Stimulated activated CD8-positive, alpha-beta memory T cell treated with anti-CD3 and anti-CD28 coated beads, Interleukin-15, amount 100 ng/mL, for 1 hour (primary cell): ENCODE data around the gene CFAP161.

ENCODE experiments used
- DNase-seq: peaks from one replicate; pipeline ENCODE4 v3.0.0-alpha.2; 2020; ENCODE audit warnings: low read depth

CFAP161 gene

DNA sequence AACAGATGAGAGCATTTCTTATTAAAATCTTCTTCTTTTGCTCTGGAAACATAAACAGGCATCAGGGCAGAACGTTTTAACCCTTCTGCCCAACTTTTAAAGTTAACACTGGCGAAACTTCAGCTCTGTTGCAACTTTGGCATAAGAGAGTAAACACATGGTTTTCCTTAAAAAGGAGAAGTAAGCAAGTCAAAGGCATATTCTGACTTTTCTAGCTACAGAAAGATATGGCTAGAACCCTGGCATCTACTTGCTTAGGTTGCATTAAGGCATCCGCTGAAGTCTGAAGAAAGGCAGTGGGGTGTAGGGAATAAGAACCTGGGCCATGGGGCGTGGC, 49.3 kb downstream of the CFAP161 start:
- DNase-seq = no peak

- no peak for DNase-seq
Measured at GRCh38 chr15:81184188-81184587, 50.1 kb downstream of the CFAP161 start.

- no peak for DNase-seq
Measured at GRCh38 chr15:81185631-81186295, 51.7 kb downstream of the CFAP161 start.

DNA sequence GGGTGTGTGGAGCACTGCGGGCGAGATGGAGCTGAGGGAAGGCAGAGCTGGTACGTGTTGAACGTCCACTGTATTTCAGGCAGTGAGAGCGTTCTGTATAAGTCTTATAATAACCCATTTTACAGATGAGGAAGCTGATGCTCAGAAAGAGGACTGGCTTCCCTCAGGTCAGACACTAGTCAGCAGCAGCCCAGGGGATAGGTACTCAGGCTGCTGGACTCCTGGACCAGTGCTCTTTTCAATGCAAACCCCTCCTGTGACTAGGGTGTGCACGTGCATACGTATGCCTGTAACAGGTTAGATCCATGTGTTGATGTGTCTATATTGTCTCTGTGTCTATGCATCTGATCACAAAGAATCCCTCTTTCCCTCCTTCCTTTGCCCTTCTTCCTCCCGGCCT, 54.3 kb downstream of the CFAP161 start:
- DNase-seq = no peak

DNA sequence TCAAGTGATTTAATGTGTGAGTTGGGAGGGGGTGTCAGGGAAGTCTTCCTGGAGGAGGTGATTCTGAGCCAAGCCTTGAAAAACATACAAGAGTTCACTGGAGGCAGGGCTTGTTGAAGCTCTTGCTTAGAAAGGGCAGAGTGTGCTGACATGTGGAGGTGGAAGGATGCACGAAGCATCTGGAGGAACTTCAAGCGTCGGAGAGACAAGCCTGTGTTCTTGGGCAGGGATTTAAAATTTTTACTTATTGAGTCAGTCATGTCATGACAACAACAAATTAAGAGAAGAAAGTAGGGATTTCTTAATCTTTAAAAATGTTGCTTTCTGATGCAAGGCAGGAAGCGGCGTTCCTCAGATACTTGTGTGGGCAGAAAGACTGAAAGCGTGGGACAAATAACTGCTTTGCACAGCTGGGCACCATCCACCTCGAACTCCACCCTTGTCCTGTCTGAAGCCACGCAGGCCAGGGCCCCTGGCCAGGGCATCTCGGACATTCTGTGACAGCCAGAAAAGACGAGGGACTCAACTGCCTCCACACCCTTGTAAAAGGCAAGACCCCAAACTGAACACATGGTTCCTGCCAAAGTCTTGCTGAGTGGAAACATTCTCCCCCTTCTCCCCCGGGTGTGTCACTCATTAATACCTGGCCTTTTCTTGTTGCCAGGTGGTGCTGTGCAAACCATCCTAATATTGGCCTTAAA, 55.7 kb downstream of the CFAP161 start:
- no peak for DNase-seq

DNA sequence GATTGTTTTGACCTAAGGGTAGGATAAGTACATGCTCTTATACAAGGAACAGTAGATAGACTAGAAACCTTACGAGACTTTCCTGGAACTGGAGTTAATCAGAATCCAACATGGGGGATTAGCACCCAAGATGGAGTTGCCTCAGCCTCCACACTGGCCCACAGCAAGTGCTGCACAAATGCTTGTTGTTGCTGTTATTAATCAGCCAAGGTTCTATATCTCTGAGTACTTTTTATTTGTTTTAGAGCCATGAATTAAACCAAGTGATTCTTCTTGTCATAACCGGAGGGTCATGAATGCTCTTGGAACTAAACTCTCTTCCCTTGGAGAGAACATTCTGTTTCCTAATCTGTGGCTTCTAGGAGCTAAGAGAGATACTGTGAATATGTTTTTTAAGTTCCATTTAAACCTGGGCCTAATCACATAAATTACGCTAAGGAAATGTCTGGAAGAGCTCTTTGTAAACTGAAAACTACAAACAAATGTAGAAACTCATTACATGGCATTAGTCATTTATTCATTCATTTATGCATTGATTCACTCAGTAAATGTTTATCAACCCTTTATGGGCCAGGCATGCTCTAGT, 56.9 kb downstream of the CFAP161 start:
- no peak for DNase-seq

GRCh38 chr15:81191701-81192100, 57.6 kb downstream of the CFAP161 start:
- no peak for DNase-seq

- DNase-seq = no peak
Measured at GRCh38 chr15:81194723-81195122, 60.7 kb downstream of the CFAP161 start.

- no peak for DNase-seq
Measured at GRCh38 chr15:81195339-81195864, 61.3 kb downstream of the CFAP161 start.

DNA sequence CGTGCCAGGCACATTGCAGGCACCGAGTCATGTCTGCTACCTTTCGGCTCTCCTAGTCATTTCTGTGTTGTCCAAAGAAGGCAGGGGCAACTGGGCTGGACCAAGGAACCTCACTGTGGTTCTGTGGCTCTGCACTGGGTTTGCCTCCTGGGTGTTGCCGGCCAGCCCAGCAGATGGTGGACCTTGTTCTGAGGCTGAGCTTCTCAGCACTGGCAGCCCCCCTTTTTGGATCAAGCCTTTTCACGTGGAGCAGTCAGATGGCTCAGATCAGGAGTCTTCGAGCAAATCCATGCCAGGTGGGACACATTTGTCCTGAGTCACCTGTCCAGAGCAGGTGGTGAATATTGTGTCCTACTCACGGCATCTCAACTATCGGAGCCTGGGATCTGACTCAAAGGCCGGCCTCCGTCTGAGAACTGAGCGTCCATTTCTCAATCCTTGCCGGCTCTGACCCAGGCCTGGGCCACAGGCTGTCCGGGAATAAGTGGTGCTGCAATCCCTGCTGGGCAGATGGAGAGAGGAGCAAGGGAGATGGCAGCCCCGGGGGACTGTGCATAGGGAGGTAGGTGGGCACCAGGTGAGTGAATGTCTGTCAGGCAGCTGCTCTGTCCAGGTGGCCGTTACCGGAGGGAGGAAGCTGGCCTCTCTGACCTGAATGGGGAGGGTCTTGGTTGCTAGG, 62.6 kb downstream of the CFAP161 start, which contains the start of gene IL16:
Gene IL16, plus strand, starts transcription at position 304 of the 679 bp plus-strand sequence. CDS start 28,521 bp downstream, outside the sequence.
- no peak for DNase-seq

- DNase-seq = no peak
Measured at GRCh38 chr15:81197255-81197630, 63.2 kb downstream of the CFAP161 start.

- DNase-seq = no peak
Measured at GRCh38 chr15:81197688-81198281, 63.7 kb downstream of the CFAP161 start.
